Liver (tissue), 9 donors: ENCODE measurements around the gene MCEMP1. TPM values are rescaled to one million over a fixed set of nuclear protein-coding genes. Genes with fewer than 3 reads are reported as not detected.

Source experiments
- DNase-seq: peaks from one replicate; pipeline ENCODE4 v3.0.0-alpha.2; 2017; ENCODE audit warnings: low spot score
- H3K27ac ChIP-seq, 2 donors: one replicate each; pipeline ENCODE4 v1.7.0; 2013; ENCODE audit warnings: inconsistent platforms in 2 of 2, low read length in 2 of 2, control low read depth in 1 of 2, low read depth in 1 of 2, mild to moderate bottlenecking in 1 of 2
- H3K27me3 ChIP-seq, 4 donors: one replicate each; pipeline versions ENCODE4 v1.6.1 to v1.7.0; 2013; ENCODE audit warnings: low read length in 3 of 4, inconsistent platforms in 1 of 4, mild to moderate bottlenecking in 1 of 4, moderate library complexity in 1 of 4; ENCODE audit not compliant: control insufficient read depth in 4 of 4, insufficient read depth in 4 of 4
- H3K36me3 ChIP-seq, 4 donors: one replicate each; pipeline versions ENCODE4 v1.6.1 to v1.7.0; 2013; ENCODE audit warnings: low read length in 3 of 4, mild to moderate bottlenecking in 3 of 4, low read depth in 1 of 4, moderate library complexity in 1 of 4; ENCODE audit not compliant: control insufficient read depth in 4 of 4, insufficient read depth in 3 of 4
- H3K4me1 ChIP-seq, 4 donors: one replicate each; pipeline versions ENCODE4 v1.6.1 to v1.7.0; 2013; ENCODE audit warnings: low read length in 3 of 4, mild to moderate bottlenecking in 3 of 4, moderate library complexity in 1 of 4; ENCODE audit not compliant: control insufficient read depth in 4 of 4, insufficient read depth in 4 of 4
- H3K4me3 ChIP-seq, 3 donors: one replicate each; pipeline versions ENCODE4 v1.6.1 to v1.7.0; 2013; ENCODE audit warnings: low read length in 3 of 3, control low read depth in 1 of 3, low read depth in 1 of 3, mild to moderate bottlenecking in 1 of 3
- H3K9ac ChIP-seq, 2 donors: one replicate each; pipeline ENCODE4 v1.7.0; 2013; ENCODE audit warnings: low read length in 2 of 2, mild to moderate bottlenecking in 2 of 2, moderate library complexity in 2 of 2, control low read depth in 1 of 2, low read depth in 1 of 2
- H3K9me3 ChIP-seq, 4 donors: one replicate each; pipeline versions ENCODE4 v1.6.1 to v1.7.0; 2013; ENCODE audit warnings: low read length in 3 of 4; ENCODE audit not compliant: control insufficient read depth in 4 of 4
- EGR1 ChIP-seq, 2 donors: IDR thresholded peaks; 2 replicates each; pipeline ENCODE4 v1.6.1; 2016 to 2018; ENCODE audit warnings: antibody characterized with exemption in 2 of 2, low read depth in 2 of 2
- FOXA1 ChIP-seq: IDR thresholded peaks from 2 replicates; pipeline ENCODE4 v1.6.1; 2016; ENCODE audit warnings: antibody characterized with exemption
- FOXA2 ChIP-seq: IDR thresholded peaks from 2 replicates; pipeline ENCODE4 v1.6.1; 2016; ENCODE audit warnings: antibody characterized with exemption
- GABPA ChIP-seq, 2 donors: IDR thresholded peaks in 1 of 2; conservative IDR thresholded peaks in 1 of 2; 2 replicates each; pipeline ENCODE4 v1.6.1; 2016; ENCODE audit warnings: antibody characterized with exemption in 2 of 2, mild to moderate bottlenecking in 1 of 2, moderate library complexity in 1 of 2
- HNF4A ChIP-seq, 2 donors: conservative IDR thresholded peaks; 2 replicates each; pipeline ENCODE4 v1.6.1; 2016; ENCODE audit warnings: antibody characterized with exemption in 2 of 2, mild to moderate bottlenecking in 2 of 2
- HNF4G ChIP-seq: IDR thresholded peaks from 2 replicates; pipeline ENCODE4 v1.6.1; 2016; ENCODE audit warnings: antibody characterized with exemption
- JUND ChIP-seq, 2 donors: IDR thresholded peaks; 2 replicates each; pipeline ENCODE4 v1.6.1; 2016; ENCODE audit warnings: antibody characterized with exemption in 2 of 2
- NR2F2 ChIP-seq: IDR thresholded peaks from 2 replicates; pipeline ENCODE4 v1.6.1; 2016; ENCODE audit warnings: antibody characterized with exemption
- RAD21 ChIP-seq, 2 donors: IDR thresholded peaks; 2 replicates each; pipeline ENCODE4 v1.6.1; 2016; ENCODE audit warnings: antibody characterized with exemption in 2 of 2, mild to moderate bottlenecking in 2 of 2
- REST ChIP-seq: IDR thresholded peaks from 2 replicates; pipeline ENCODE4 v1.6.1; 2016; ENCODE audit warnings: antibody characterized with exemption, mild to moderate bottlenecking
- RXRA ChIP-seq, 2 donors: IDR thresholded peaks; 2 replicates each; pipeline ENCODE4 v1.6.1; 2017 to 2018; ENCODE audit warnings: antibody characterized with exemption in 2 of 2, mild to moderate bottlenecking in 1 of 2
- SP1 ChIP-seq: IDR thresholded peaks from 2 replicates; pipeline ENCODE4 v1.6.1; 2018; ENCODE audit warnings: antibody characterized with exemption, mild to moderate bottlenecking
- TAF1 ChIP-seq: conservative IDR thresholded peaks from 2 replicates; pipeline ENCODE4 v1.6.1; 2016; ENCODE audit warnings: antibody characterized with exemption, mild to moderate bottlenecking
- YY1 ChIP-seq: IDR thresholded peaks from 2 replicates; pipeline ENCODE4 v1.6.1; 2016; ENCODE audit warnings: antibody characterized with exemption, mild to moderate bottlenecking
- ZBTB33 ChIP-seq: IDR thresholded peaks from 2 replicates; pipeline ENCODE4 v1.6.1; 2016; ENCODE audit warnings: antibody characterized with exemption
- WGBS: extraction: QIAGEN DNeasy Blood & Tissue Kit; methylation state at CpG from one replicate; pipeline ENCODE4 v1.1.7; 2013; 5-methylcytosine and 5-hydroxymethylcytosine counted together
- polyA plus RNA-seq, 2 donors: library from polyadenylated mRNA; stranded (reverse) in 1 of 2; unstranded in 1 of 2; fragments of 200-250 nt in 1 of 2; fragments of >200 nt in 1 of 2; fragmentation: Nextera tagmentation in 1 of 2; extraction: Ambion mirVana in 1 of 2; gene quantifications; one replicate each; pipeline versions ENCODE4 v1.2.1 to v1.2.3, GENCODE V29; 2013 to 2015
- total RNA-seq, 2 donors: library from RNA; depleted of rRNA; stranded (reverse); fragments of >200 nt; gene quantifications; one replicate each; pipeline ENCODE4 v1.2.3, GENCODE V29; 2014
- TF ChIP-seq, protein P1 (sequence below): IDR thresholded peaks from 2 replicates; pipeline ENCODE4 v1.6.1; 2016; ENCODE audit warnings: antibody characterized with exemption
- TF ChIP-seq, protein P2 (sequence below): IDR thresholded peaks from 2 replicates; pipeline ENCODE4 v1.6.1; 2016; ENCODE audit warnings: antibody characterized with exemption
- TF ChIP-seq, protein P3 (sequence below): fragments of 150-350 bp; IDR thresholded peaks from 2 replicates; pipeline ENCODE4 v1.5.1; 2017; ENCODE audit warnings: improper control_type of control experiment, low read depth, low read length; ENCODE audit not compliant: missing input control
- donor health status: healthy.
- donor health status: healthy.
- donor health status: healthy.
- donor health status: healthy.
- donor health status: healthy.

MCEMP1 gene
- total and polyA plus RNA-seq, 4 donors, result 0.29 to 0.92 (median 0.48) TPM

GRCh38 chr19:7650148-7650547 lies 26.7 kb upstream of the MCEMP1 start:
- H3K4me3 ChIP-seq, result no peak overlapping the region
- no peak overlapping the region for H3K9ac ChIP-seq
- H3K4me1 ChIP-seq, result peaks cover 0 to 8% (median 2%) of the 10 kb centered on the region in 4 donors
- TF ChIP-seq, protein P1, sequence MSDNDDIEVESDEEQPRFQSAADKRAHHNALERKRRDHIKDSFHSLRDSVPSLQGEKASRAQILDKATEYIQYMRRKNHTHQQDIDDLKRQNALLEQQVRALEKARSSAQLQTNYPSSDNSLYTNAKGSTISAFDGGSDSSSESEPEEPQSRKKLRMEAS, result no peak
- TF ChIP-seq FOXA2, result no peak
- H3K27ac ChIP-seq, result no peak overlapping the region
- 67% methylated on average over 2 of the region's 2 CpGs for WGBS
- no peaks in the 10 kb centered on the region for H3K27me3 ChIP-seq
- no peaks in the 10 kb centered on the region for H3K36me3 ChIP-seq
- no peaks in the 10 kb centered on the region for H3K9me3 ChIP-seq
- no peak for DNase-seq

GRCh38 chr19:7652061-7652641 lies 24.7 kb upstream of the MCEMP1 start:
- H3K27ac ChIP-seq, result peak overlapping the region; percentile 51 to 69
- H3K4me1 ChIP-seq, result peaks cover 0 to 7% (median 2%) of the 10 kb centered on the region in 4 donors
- no peaks in the 10 kb centered on the region for H3K27me3 ChIP-seq
- no peaks in the 10 kb centered on the region for H3K9me3 ChIP-seq
- H3K9ac ChIP-seq, result peak overlapping the region in 1 of 2 donors; percentile 47
- H3K36me3 ChIP-seq, result no peaks in the 10 kb centered on the region
- peak; percentile 58 to 66 for TF ChIP-seq JUND (IDR thresholded peaks at IDR 0.05)
- no peak for TF ChIP-seq GABPA (IDR thresholded peaks at IDR 0.05 in 1 of 2, conservative IDR thresholded peaks at IDR 0.05 in 1 of 2)
- no peak for TF ChIP-seq HNF4G
- no peak for TF ChIP-seq FOXA2
- TF ChIP-seq RXRA (IDR thresholded peaks at IDR 0.05), result peak; percentile 94 to 95
- no peak for TF ChIP-seq TAF1
- peak; percentile 37 for TF ChIP-seq REST
- TF ChIP-seq, protein P2, sequence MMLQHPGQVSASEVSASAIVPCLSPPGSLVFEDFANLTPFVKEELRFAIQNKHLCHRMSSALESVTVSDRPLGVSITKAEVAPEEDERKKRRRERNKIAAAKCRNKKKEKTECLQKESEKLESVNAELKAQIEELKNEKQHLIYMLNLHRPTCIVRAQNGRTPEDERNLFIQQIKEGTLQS, result peak; percentile 86
- peak; percentile 58 to 70 for TF ChIP-seq HNF4A (conservative IDR thresholded peaks at IDR 0.05)
- TF ChIP-seq EGR1 (IDR thresholded peaks at IDR 0.05; ENCODE audit: low read depth in 2 of 2), result no peak
- TF ChIP-seq YY1, result peak; percentile 66
- TF ChIP-seq, protein P3, sequence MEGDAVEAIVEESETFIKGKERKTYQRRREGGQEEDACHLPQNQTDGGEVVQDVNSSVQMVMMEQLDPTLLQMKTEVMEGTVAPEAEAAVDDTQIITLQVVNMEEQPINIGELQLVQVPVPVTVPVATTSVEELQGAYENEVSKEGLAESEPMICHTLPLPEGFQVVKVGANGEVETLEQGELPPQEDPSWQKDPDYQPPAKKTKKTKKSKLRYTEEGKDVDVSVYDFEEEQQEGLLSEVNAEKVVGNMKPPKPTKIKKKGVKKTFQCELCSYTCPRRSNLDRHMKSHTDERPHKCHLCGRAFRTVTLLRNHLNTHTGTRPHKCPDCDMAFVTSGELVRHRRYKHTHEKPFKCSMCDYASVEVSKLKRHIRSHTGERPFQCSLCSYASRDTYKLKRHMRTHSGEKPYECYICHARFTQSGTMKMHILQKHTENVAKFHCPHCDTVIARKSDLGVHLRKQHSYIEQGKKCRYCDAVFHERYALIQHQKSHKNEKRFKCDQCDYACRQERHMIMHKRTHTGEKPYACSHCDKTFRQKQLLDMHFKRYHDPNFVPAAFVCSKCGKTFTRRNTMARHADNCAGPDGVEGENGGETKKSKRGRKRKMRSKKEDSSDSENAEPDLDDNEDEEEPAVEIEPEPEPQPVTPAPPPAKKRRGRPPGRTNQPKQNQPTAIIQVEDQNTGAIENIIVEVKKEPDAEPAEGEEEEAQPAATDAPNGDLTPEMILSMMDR, result peak; percentile 99
- no peak for TF ChIP-seq ZBTB33
- TF ChIP-seq NR2F2, result peak; percentile 65
- TF ChIP-seq, protein P1, result no peak
- TF ChIP-seq FOXA1, result peak; percentile 40
- peak; percentile 79 for TF ChIP-seq RAD21 (IDR thresholded peaks at IDR 0.05)
- peak; percentile 88 for TF ChIP-seq SP1
- peak; percentile 94 for DNase-seq
- WGBS, result 3% methylated on average over 28 of the region's 28 CpGs
- no peak overlapping the region for H3K4me3 ChIP-seq
